Endothelial cell of umbilical vein (primary cell): ENCODE measurements around the gene UBE4B. TPM values are rescaled to one million over a fixed set of nuclear protein-coding genes. Genes with fewer than 3 reads are reported as not detected.

ENCODE experiments used
- BruUV-seq: library from RNA; stranded (reverse); fragments of 400-500 nt; replicated peaks from 2 replicates; lab custom pipeline; 2021; lab: Mats Ljungman, UMichigan
- CTCF ChIA-PET: fragments of 300-600, 350-600 bp; sonication (Branson Sonifier 250); formaldehyde crosslinking; loops from one replicate; lab custom pipeline; 2021; ENCODE audit warnings: antibody characterized with exemption, inconsistent platforms; lab: Charles Lee
- POLR2A ChIA-PET: fragments of 300-600, 350-600 bp; sonication (Branson Sonifier 250); formaldehyde crosslinking; loops from one replicate; lab custom pipeline; 2021; ENCODE audit warnings: antibody characterized with exemption, inconsistent platforms; lab: Charles Lee
- DNase-seq: peaks from one replicate; pipeline ENCODE4 v3.0.0-alpha.2; 2011; ENCODE audit warnings: low read depth, low spot score
- FAIRE-seq: peaks from 2 replicates; lab custom pipeline; 2011; peaks lifted over from hg19 to GRCh38; lab: Jason Lieb, UNC
- H2AFZ ChIP-seq: 2 replicates; pipeline ENCODE4 v1.6.0; 2012; ENCODE audit warnings: low read depth, low read length, control low read depth, inconsistent platforms
- H3K27ac ChIP-seq: 2 replicates; pipeline ENCODE4 v1.5.1; 2011; ENCODE audit warnings: low read depth, mild to moderate bottlenecking, control low read depth, low read length, moderate library complexity; ENCODE audit not compliant: insufficient read depth
- H3K27me3 ChIP-seq, 2 experiments: 2 replicates each; pipeline versions ENCODE4 v1.6.0 to v1.6.1; 2011; ENCODE audit warnings: low read length in 2 of 2, mixed read lengths in 1 of 2; ENCODE audit not compliant: control insufficient read depth in 2 of 2, insufficient read depth in 2 of 2
- H3K36me3 ChIP-seq, 2 experiments: 2 replicates in 1 of 2; 3 replicates in 1 of 2; pipeline ENCODE4 v1.5.1; 2011; ENCODE audit warnings: low read length in 2 of 2, mild to moderate bottlenecking in 1 of 2, moderate library complexity in 1 of 2; ENCODE audit not compliant: control insufficient read depth in 2 of 2, insufficient read depth in 2 of 2; ENCODE audit errors: extremely low read depth in 1 of 2
- H3K4me1 ChIP-seq: 3 replicates; pipeline ENCODE4 v1.5.1; 2011; ENCODE audit warnings: mild to moderate bottlenecking, low read length; ENCODE audit not compliant: control insufficient read depth, insufficient read depth; ENCODE audit errors: extremely low read depth
- H3K4me2 ChIP-seq: 2 replicates; pipeline ENCODE4 v1.6.1; 2011; ENCODE audit warnings: low read length, control low read depth, mixed read lengths; ENCODE audit not compliant: insufficient read depth
- H3K4me3 ChIP-seq, 3 experiments: fragments of 200-600 bp in 1 of 3; sonication (generic), shearing (Covaris generic) in 1 of 3; replicated peaks in 1 of 3; 2 replicates each; pipeline ENCODE4 v1.5.1; 2011 to 2016; ENCODE audit warnings: control low read depth in 3 of 3, low read length in 3 of 3, mild to moderate bottlenecking in 2 of 3, inconsistent platforms in 1 of 3, low read depth in 1 of 3, moderate library complexity in 1 of 3; ENCODE audit not compliant: insufficient read depth in 1 of 3
- H3K79me2 ChIP-seq: 2 replicates; pipeline ENCODE4 v1.6.0; 2012; ENCODE audit warnings: low read length, inconsistent platforms; ENCODE audit not compliant: control insufficient read depth, insufficient read depth
- H3K9ac ChIP-seq: replicated peaks from 2 replicates; pipeline ENCODE3; 2011; ENCODE audit warnings: low read length, control low read depth; ENCODE audit not compliant: insufficient read depth; ENCODE audit errors: extremely low read depth
- H3K9me1 ChIP-seq: replicated peaks from 3 replicates; pipeline ENCODE4 v1.6.0; 2011; ENCODE audit warnings: mild to moderate bottlenecking, low read length; ENCODE audit not compliant: control insufficient read depth, insufficient read depth; ENCODE audit errors: extremely low read depth
- H3K9me3 ChIP-seq: replicated peaks from 2 replicates; pipeline ENCODE4 v1.5.1; 2012; ENCODE audit warnings: low read length, inconsistent platforms; ENCODE audit not compliant: control insufficient read depth, insufficient read depth
- H4K20me1 ChIP-seq: replicated peaks from 2 replicates; pipeline ENCODE3; 2011; ENCODE audit warnings: mild to moderate bottlenecking, low read length; ENCODE audit not compliant: control insufficient read depth, insufficient read depth; ENCODE audit errors: extremely low read depth
- CTCF ChIP-seq, 2 donors: IDR thresholded peaks; 1 replicate in 1 of 2; 2 replicates in 1 of 2; pipeline ENCODE4 v1.5.1; 2011; ENCODE audit warnings: low read length in 2 of 2, mild to moderate bottlenecking in 2 of 2, moderate library complexity in 2 of 2, control low read depth in 1 of 2, inconsistent platforms in 1 of 2, low read depth in 1 of 2; ENCODE audit not compliant: insufficient read depth in 1 of 2; ENCODE audit errors: extremely low read depth in 1 of 2
- EZH2 ChIP-seq: IDR thresholded peaks from 2 replicates; pipeline ENCODE4 v1.6.1; 2012; ENCODE audit warnings: borderline replicate concordance, low read depth, mild to moderate bottlenecking, moderate library complexity, low read length, inconsistent platforms; ENCODE audit not compliant: severe bottlenecking
- FOS ChIP-seq: IDR thresholded peaks from 2 replicates; pipeline ENCODE4 v1.6.1; 2011; ENCODE audit warnings: mild to moderate bottlenecking, low read length, moderate library complexity, borderline replicate concordance; ENCODE audit not compliant: insufficient read depth
- GATA2 ChIP-seq: IDR thresholded peaks from 2 replicates; pipeline ENCODE4 v1.7.0; 2011; ENCODE audit warnings: low read depth, mild to moderate bottlenecking, moderate library complexity, mixed read lengths, low read length; ENCODE audit not compliant: insufficient read length, insufficient read depth
- JUN ChIP-seq: IDR thresholded peaks from 2 replicates; pipeline ENCODE4 v1.6.1; 2011; ENCODE audit warnings: borderline replicate concordance, low read depth; ENCODE audit not compliant: insufficient read length, insufficient read depth
- MAX ChIP-seq: IDR thresholded peaks from 2 replicates; pipeline ENCODE4 v1.6.1; 2011; ENCODE audit not compliant: insufficient read depth, insufficient read length
- MYC ChIP-seq: IDR thresholded peaks from one replicate; pipeline ENCODE4 v1.6.1; 2011; ENCODE audit warnings: mild to moderate bottlenecking, low read depth, low read length
- POLR2A ChIP-seq: IDR thresholded peaks from 2 replicates; pipeline ENCODE4 v1.6.1; 2012; ENCODE audit warnings: low read depth, mild to moderate bottlenecking, control low read depth, low read length
- dilution Hi-C: fragments of 300-500 bp; cut with MboI; formaldehyde crosslinking; loops from one replicate; pipeline ENCODE4 v1.15.0; 2019; ENCODE audit warnings: low sequenced_read_pairs; ENCODE audit not compliant: extremely low pct_ligation_motif_present
- intact Hi-C: fragments of 100-400 bp; cut with micrococcal nuclease; formaldehyde crosslinking; loops from one replicate; pipeline ENCODE4 v1.10.0; 2022
- polyA plus RNA-seq, 4 experiments: library from polyadenylated mRNA; depleted of rRNA in 3 of 4; stranded (reverse) in 3 of 4; unstranded in 1 of 4; fragments of >200 nt; gene quantifications; 2 replicates each; pipeline versions ENCODE4 v1.2.1 to v1.2.3, GENCODE V29; 2011 to 2012; ENCODE audit warnings: missing spikeins in 1 of 4
- total RNA-seq: library from RNA; stranded (reverse); gene quantifications from 2 replicates; pipeline ENCODE4 v1.2.3, GENCODE V29; 2021

The UBE4B gene
- total and polyA plus RNA-seq, 2 donors (not counting 3 experiments of a cell fraction or from before 2014, with no cell fraction given): 17.8 to 54.5 TPM

GRCh38 chr1:9996624-9997582, 35.9 kb upstream of the UBE4B start, which contains the start of gene RBP7:
RBP7 (plus strand) TSS chr1:9997228; CDS start chr1:9997259, 31 bp downstream.
- CTCF ChIA-PET: no interaction called here
- dilution Hi-C loops (no loop called here), intact Hi-C loops (loop anchor here (5.0 kb wide), 1 partner anchor 45 kb away; no protein-coding TSS in a partner anchor)
- DNase-seq: no peak
- H3K36me3 ChIP-seq: no peaks in the 10 kb centered on the region
- TF ChIP-seq EZH2 (peak; percentile 88), MAX (no peak)
- H3K9me1 ChIP-seq: no peaks in the 10 kb centered on the region
- no peak within 1 kb of the TSS for H3K4me3 ChIP-seq
- no peak within 1 kb of the TSS for H3K27ac ChIP-seq
- no TSS peak for BruUV-seq
- no peaks in the 10 kb centered on the region for H3K79me2 ChIP-seq
- H2AFZ ChIP-seq: peak within 1 kb of the TSS; percentile 41
- H3K9ac ChIP-seq: no peak within 1 kb of the TSS
- POLR2A ChIA-PET: no interaction called here
- peaks cover 9% of the 10 kb centered on the region for H3K4me1 ChIP-seq
- peaks cover 24 to 51% of the 10 kb centered on the region in 2 experiments for H3K27me3 ChIP-seq
- no peaks in the 10 kb centered on the region for H3K9me3 ChIP-seq
- FAIRE-seq: no peak
- H3K4me2 ChIP-seq: peak within 1 kb of the TSS; percentile 47
- H4K20me1 ChIP-seq: no peaks in the 10 kb centered on the region

GRCh38 chr1:10001016-10001665, 31.6 kb upstream of the UBE4B start:
- Histone ChIP-seq H3K4me3 (no peak overlapping the region), H4K20me1 (no peaks in the 10 kb centered on the region), H3K9me3 (no peaks in the 10 kb centered on the region), H3K36me3 (no peaks in the 10 kb centered on the region), H2AFZ (no peak overlapping the region), H3K27ac (no peak overlapping the region), H3K27me3 (peaks cover 21 to 29% of the 10 kb centered on the region in 2 experiments), H3K4me1 (peaks cover 9% of the 10 kb centered on the region), H3K9me1 (no peaks in the 10 kb centered on the region), H3K79me2 (no peaks in the 10 kb centered on the region), H3K4me2 (no peak overlapping the region), H3K9ac (no peak overlapping the region)
- TF ChIP-seq MYC (no peak), MAX (no peak), GATA2 (no peak), CTCF (IDR thresholded peaks at IDR 0.05; ENCODE audit: extremely low read depth in 1 of 2, insufficient read depth in 1 of 2, low read depth in 1 of 2, low read length in 2 of 2) (no peak), POLR2A (no peak), JUN (no peak), FOS (no peak)
- FAIRE-seq (no peak), DNase-seq (no peak)
- intact Hi-C loops (no loop called here), dilution Hi-C loops (no loop called here)
- BruUV-seq: no TSS peak
- CTCF ChIA-PET: interaction anchor here (0.8 to 1.2 kb wide), 2 partner anchors 9 to 51 kb away, joined by 4 to 6 read pairs; no protein-coding TSS in a partner anchor
- POLR2A ChIA-PET: no interaction called here
